IPS DF 19.7 (cell line): ENCODE results near the gene PLAC8L1.

Source experiments
- DNase-seq: peaks from one replicate; pipeline ENCODE4 v3.0.0-alpha.2; 2013; ENCODE audit warnings: low read depth, low spot score

PLAC8L1 gene

DNA sequence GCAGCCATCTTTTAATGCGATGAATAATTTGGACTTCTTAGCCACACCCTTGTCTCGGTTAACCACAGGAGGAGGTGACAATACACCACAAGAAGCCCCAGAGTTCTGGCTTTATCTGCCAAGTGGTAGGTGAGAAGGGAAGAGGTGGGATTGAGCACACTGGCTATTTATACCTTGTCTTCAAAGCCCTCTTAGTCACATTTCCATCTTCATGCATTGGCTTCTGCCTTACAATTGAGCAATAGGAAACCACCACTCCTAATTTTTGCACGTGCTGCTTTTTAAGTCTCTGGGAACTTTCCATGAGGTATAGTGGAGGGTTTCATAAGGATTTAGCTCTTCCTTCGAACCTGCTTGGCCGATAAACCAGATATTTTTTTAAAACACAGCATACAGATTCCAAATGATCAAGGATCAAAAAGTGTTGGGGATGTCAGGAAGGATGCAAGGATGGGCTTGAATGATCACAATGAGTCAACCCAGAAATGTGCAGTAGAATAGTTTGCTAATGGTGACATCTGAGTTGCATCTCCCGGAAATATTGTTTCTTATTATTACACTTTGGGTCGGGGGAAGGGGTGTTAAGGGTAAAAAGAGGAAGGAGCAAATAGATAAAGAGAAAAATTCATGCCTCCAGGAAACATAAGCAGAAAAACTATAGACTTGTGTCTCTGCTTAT is 25.5 kb downstream of the PLAC8L1 start:
- no peak for DNase-seq

- DNase-seq: no peak
Observed at GRCh38 chr5:146078566-146078965, 26.8 kb downstream of the PLAC8L1 start.

GRCh38 chr5:146076455-146076854 is 28.9 kb downstream of the PLAC8L1 start:
- no peak for DNase-seq

- no peak for DNase-seq
Observed at GRCh38 chr5:146076028-146076427, 29.3 kb downstream of the PLAC8L1 start.

GRCh38 chr5:146073239-146073900 is 32.0 kb downstream of the PLAC8L1 start:
- DNase-seq: no peak

- DNase-seq: no peak
Observed at GRCh38 chr5:146072595-146072994, 32.8 kb downstream of the PLAC8L1 start.

GRCh38 chr5:146071171-146071570 is 34.2 kb downstream of the PLAC8L1 start:
- DNase-seq: no peak

DNA sequence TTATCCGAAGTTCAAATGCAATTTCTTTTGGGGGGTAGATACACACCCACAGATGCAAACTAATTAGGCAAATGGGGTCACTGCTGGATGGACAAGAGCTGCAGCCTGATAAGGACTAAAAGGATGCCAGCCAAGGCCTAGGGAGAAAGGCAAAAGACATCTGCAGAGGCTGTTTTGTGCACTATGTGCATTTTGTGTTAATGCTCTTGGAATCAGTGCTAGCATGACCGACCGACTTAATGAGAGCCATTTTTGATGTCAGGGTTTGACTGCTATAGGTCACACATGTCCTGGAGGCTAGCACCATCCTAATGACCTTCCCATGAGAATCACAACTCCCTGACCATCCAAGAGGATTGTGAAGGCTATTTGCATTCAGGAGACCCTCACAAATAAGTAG is 34.6 kb downstream of the PLAC8L1 start:
- DNase-seq: no peak

DNA sequence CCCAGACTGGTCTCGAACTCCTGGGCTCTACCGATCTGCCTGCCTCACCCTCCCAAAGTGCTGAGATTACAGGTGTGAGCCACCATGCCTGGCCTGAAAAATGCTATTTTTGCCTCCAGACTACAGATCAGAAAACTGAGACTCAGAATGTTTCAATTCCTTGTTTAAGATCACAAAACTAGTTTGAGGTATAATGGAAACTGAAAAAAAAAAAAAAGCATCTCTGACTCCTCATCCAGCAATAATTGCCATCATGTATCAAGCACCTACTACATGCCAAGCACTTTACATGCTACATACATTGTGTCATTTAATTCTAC is 35.6 kb downstream of the PLAC8L1 start:
- no peak for DNase-seq

GRCh38 chr5:146068977-146069779 is 36.2 kb downstream of the PLAC8L1 start:
- no peak for DNase-seq

- DNase-seq: no peak
Observed at GRCh38 chr5:146068206-146068605, 37.2 kb downstream of the PLAC8L1 start.

DNA sequence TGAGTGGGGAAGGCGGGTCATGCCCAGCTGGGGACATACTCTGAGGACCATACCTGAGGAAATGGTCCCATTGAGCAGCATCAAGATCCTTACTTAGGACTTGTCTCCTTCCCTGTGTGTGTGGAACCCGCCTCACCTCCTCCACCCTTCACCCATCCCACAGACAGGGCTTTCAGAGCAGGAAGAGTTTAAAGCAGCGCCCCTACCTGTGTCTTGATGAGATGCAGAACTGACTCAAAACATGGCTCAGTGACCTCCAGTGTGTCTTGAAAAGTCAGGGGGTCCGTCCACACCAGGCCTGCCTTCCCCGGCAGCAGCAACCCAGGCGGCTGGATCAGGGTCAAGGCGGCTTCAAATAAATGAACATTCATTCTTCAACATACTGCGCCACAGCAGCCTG is 38.4 kb downstream of the PLAC8L1 start:
- no peak for DNase-seq

GRCh38 chr5:146060221-146060585 is 45.2 kb downstream of the PLAC8L1 start:
- DNase-seq: no peak

- DNase-seq: no peak
Observed at GRCh38 chr5:146059460-146060220, 45.7 kb downstream of the PLAC8L1 start.

DNA sequence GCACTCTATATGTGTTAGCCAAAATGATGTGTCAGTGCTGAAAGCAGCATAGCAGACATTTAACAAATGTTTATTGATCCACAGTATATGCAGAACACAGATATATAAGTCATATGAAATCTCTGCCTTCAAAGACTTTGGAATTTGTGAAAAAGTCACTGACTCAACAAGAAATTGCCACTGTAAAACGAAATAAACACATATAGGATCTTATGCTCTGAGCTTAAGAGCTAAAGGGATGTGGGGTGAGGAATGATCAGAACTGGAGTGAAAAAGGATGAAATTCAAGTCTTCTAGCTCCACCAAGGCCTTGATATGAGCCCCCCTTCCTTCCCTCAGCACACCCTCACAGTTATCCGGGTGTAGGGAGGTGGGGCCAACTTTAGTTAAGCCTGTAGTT is 49.9 kb downstream of the PLAC8L1 start:
- no peak for DNase-seq

DNA sequence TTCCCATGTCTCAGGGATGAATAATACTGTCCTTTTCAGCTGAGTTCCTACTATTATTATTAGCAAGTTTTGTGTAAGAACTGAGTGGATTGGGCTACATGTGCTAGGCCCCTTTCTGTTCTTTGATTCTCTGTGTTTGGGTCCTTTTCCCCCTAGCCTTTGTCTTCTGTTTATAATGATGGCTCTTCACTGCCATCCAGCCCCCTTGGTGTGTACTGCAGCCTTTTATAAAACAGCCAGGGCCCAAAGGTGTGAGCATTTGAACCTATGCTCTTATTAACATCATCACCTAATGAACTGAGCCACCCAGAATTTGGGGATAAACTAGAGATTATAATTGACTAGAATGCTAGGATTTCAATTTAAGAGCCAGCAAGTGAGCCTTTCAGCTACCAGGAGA is 52.6 kb downstream of the PLAC8L1 start:
- DNase-seq: no peak

GRCh38 chr5:146051678-146052077 is 53.7 kb downstream of the PLAC8L1 start:
- no peak for DNase-seq

DNA sequence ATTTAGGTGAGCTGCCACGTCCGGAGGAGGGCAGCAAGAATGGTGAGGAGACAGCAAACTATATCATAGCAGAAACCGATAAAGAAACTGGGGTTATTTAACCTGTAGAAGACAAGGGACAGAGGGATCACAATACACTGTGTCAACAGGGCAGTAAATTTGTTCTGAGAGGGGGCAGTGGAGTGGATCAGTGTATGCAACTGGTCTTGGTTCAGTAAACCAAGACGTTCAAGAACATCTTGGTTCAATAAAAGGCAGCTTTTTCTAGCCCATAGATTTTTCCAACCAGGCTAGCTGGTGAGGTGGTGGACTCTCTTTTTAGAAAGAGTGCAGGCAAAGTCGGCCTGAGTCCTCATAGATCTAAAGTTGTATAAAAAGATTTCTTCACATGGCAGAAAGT is 55.3 kb downstream of the PLAC8L1 start:
- no peak for DNase-seq

DNA sequence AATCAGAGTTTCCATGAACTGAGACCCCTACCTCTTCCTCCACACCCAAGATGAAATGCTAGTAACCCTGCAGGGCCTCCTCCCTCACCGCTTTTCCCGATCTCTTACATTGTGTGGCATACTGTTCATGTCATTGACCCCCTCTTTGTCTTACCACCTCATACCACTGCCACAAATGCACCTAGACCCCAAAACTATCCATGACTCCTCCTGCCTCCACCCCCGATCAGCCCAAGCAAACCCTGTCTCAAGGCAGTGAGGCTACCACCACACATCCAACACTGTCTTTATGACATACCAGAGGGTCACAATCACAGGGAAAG is 55.7 kb downstream of the PLAC8L1 start:
- DNase-seq: no peak

DNA sequence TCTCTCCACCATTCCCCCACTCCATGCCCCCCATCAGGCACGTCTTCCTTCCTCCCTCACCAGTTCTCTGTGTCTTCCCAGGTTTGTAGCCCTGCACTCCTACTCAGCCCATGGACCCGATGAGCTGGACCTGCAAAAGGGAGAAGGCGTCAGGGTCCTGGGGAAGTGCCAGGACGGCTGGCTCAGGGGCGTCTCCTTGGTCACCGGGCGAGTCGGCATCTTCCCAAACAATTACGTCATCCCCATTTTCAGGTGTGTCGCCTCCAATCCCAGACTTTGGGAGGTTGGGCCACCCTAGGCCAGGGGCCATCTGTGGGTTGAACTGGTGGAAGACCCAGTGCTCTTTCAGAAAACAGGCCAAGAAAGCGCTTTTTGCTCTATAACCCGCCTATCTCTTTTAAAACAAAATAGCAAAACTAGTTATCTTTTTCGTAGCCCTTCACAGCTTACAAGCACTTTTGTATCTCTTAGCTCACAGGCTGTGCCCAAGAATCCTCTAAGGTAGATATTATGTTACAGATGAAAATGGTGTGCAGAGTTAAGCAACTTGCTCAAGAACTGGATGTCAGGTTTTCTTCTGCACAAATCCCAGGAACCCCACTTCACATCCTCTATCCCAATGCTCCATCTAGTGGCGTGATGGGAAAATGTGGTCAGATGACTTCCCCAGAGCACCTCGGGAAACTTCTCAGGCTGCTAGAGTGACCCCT is 56.2 kb downstream of the PLAC8L1 start:
- DNase-seq: no peak

DNA sequence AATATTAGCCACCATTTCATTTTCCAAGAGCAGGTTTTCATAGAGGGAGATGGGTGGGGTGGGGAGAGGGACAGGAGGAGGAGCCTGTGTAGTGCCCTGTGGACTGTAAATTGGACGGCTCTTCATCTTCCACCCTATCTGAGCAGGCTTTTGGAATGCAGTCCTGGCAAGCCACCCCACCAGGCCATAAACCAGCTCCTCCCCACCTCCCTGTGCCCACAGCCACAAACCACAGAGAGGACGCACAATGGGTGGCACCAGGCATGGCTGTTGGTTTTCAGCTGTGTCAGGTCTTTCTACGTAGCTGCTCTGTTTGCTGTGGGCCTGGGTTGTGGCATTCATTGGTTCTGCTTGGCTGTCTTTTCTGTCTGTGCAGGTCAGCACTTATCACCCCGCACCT is 58.0 kb downstream of the PLAC8L1 start:
- no peak for DNase-seq

DNA sequence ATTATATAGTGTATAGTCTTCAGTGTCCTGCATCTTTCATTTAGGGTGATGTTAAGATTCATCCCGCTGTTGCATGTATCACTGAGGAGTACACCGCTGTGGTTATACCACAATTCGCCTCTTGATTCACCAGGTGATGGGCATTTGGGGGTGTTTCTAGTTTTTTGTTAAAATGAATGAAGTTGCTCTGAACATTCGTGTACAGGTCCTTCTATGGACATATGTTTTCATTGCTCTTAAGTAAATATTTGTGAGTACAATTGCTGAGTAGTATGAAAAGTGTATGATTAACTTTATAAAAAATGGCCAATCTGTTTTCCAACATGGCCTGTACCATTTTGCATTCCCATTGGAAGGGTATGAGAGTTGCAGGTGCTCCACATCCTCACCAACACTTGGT is 61.7 kb downstream of the PLAC8L1 start:
- no peak for DNase-seq
